ENCODE results near the gene STXBP5. TPM values are rescaled to one million over a fixed set of nuclear protein-coding genes. Genes with fewer than 3 reads are reported as not detected.

Gene STXBP5
- total and polyA plus RNA-seq, 2 donors (not counting 1 experiment from before 2014, with no cell fraction given): 4.6 to 24.1 TPM

DNA sequence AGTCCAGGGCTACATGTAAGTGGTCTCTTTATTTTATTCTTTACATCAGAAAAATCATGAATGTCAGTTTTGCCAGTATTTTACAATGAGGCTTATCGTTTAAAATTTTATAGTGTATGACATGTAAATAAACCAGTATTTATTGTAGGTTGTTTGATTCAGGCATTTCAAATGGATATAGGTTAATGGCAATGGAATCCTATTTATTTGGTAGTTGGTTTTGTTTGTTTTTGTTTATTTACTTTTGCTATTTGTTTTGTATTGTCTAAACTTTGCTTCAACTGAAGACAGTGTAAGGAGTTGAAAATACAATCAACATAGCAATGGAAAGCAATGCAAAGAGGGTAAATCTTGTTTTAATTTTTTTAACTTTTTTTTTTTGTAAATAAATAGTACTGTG lies 185.2 kb downstream of the STXBP5 start:
- ChIA-PET POLR2A (no interaction called here), CTCF (no interaction called here)
- WGBS (ENCODE audit: insufficient coverage): no CpG with 5 or more reads among the region's 1 CpG
- H2AFZ ChIP-seq (ENCODE audit: insufficient read depth, low read depth, low read length, poor library complexity, severe bottlenecking): no peak overlapping the region
- no peak overlapping the region for H3K4me2 ChIP-seq (replicated peaks; ENCODE audit: low read depth, low read length, poor library complexity, severe bottlenecking)
- H3K27me3 Mint-ChIP-seq: no peaks in the 10 kb centered on the region
- H3K27ac Mint-ChIP-seq: no peak overlapping the region
- DNase-seq (no peak), ATAC-seq (ENCODE audit: low read depth) (no peak)
- H3K79me2 ChIP-seq (ENCODE audit: control insufficient read depth, insufficient read depth, low read length): no peaks in the 10 kb centered on the region
- H3K9me3 ChIP-seq (ENCODE audit: control extremely low read depth in 1 of 3, control insufficient read depth in 2 of 3, insufficient read depth in 1 of 3, low read length in 2 of 3): no peaks in the 10 kb centered on the region
- TF ChIP-seq, protein P1, sequence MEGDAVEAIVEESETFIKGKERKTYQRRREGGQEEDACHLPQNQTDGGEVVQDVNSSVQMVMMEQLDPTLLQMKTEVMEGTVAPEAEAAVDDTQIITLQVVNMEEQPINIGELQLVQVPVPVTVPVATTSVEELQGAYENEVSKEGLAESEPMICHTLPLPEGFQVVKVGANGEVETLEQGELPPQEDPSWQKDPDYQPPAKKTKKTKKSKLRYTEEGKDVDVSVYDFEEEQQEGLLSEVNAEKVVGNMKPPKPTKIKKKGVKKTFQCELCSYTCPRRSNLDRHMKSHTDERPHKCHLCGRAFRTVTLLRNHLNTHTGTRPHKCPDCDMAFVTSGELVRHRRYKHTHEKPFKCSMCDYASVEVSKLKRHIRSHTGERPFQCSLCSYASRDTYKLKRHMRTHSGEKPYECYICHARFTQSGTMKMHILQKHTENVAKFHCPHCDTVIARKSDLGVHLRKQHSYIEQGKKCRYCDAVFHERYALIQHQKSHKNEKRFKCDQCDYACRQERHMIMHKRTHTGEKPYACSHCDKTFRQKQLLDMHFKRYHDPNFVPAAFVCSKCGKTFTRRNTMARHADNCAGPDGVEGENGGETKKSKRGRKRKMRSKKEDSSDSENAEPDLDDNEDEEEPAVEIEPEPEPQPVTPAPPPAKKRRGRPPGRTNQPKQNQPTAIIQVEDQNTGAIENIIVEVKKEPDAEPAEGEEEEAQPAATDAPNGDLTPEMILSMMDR (IDR thresholded peaks at IDR 0.05): no peak
- no peak for TF ChIP-seq EZH2 (IDR thresholded peaks at IDR 0.05; ENCODE audit: borderline replicate concordance, insufficient read depth, low read depth, low read length, poor library complexity, severe bottlenecking)
- no peak overlapping the region for H3K4me3 Mint-ChIP-seq
- H3K9ac ChIP-seq (ENCODE audit: low read length): no peak overlapping the region
- no peaks in the 10 kb centered on the region for H3K4me1 ChIP-seq (ENCODE audit: control insufficient read depth in 2 of 2, insufficient read depth in 2 of 2, low read length in 2 of 2)
- H3K27ac ChIP-seq (ENCODE audit: low read length in 2 of 2): no peak overlapping the region
- intact Hi-C loops (cut with micrococcal nuclease): no loop called here
- H3K4me3 ChIP-seq (ENCODE audit: control extremely low read depth in 1 of 5, extremely low read depth in 1 of 5, insufficient read depth in 1 of 5, low read depth in 2 of 5, low read length in 4 of 5): no peak overlapping the region
- H3K4me1 Mint-ChIP-seq: no peaks in the 10 kb centered on the region
- H3K9me3 Mint-ChIP-seq (ENCODE audit: insufficient read depth): no peaks in the 10 kb centered on the region
- no peaks in the 10 kb centered on the region for H3K27me3 ChIP-seq (replicated peaks in 1 of 4; ENCODE audit: control extremely low read depth in 1 of 4, control insufficient read depth in 3 of 4, insufficient read depth in 4 of 4, low read length in 3 of 4)
- no peaks in the 10 kb centered on the region for H4K20me1 ChIP-seq (ENCODE audit: control insufficient read depth, insufficient read depth, low read length, poor library complexity, severe bottlenecking)
- H3K36me3 ChIP-seq (replicated peaks in 1 of 2; ENCODE audit: control extremely low read depth in 1 of 2, control insufficient read depth in 1 of 2, extremely low read depth in 1 of 2, insufficient read depth in 2 of 2, low read length in 1 of 2): no peaks in the 10 kb centered on the region

DNA sequence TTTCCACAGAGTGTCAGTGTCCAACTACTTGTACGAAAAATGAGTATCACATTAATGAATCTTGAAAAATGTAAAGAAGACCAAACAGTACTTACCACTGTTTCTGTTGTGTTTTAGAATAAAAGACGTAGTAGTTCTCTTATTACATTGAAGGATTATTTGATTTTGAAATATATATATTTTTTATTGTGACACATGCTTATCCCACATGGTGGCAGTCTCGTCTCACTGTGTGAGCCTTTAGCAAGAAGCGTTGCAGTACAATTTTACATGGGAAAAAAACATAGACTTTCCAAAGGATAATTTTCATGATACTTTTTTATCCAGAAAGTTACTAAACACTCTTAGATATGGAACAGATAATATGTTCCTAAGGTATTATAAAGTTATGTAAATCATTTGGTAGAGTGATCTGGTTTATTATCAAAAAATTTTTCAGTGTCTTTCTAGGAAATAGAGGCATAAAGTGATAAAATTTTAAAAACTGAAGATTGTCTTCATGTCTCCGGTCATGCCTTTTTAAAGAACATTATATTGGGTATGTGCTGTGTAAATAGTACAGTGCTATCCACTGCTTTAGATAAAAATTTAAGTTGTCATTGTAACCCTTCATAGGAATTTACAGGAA lies 186.8 kb downstream of the STXBP5 start:
- no peak for DNase-seq
- TF ChIP-seq EZH2 (IDR thresholded peaks at IDR 0.05; ENCODE audit: borderline replicate concordance, insufficient read depth, low read depth, low read length, poor library complexity, severe bottlenecking): no peak
- TF ChIP-seq, protein P1 (IDR thresholded peaks at IDR 0.05): no peak
- Histone ChIP-seq H4K20me1 (ENCODE audit: control insufficient read depth, insufficient read depth, low read length, poor library complexity, severe bottlenecking) (no peaks in the 10 kb centered on the region), H3K79me2 (ENCODE audit: control insufficient read depth, insufficient read depth, low read length) (no peaks in the 10 kb centered on the region), H3K4me3 (ENCODE audit: control extremely low read depth in 1 of 5, extremely low read depth in 1 of 5, insufficient read depth in 1 of 5, low read depth in 2 of 5, low read length in 4 of 5) (no peak overlapping the region), H3K4me1 (ENCODE audit: control insufficient read depth in 2 of 2, insufficient read depth in 2 of 2, low read length in 2 of 2) (no peaks in the 10 kb centered on the region), H3K27me3 (replicated peaks in 1 of 4; ENCODE audit: control extremely low read depth in 1 of 4, control insufficient read depth in 3 of 4, insufficient read depth in 4 of 4, low read length in 3 of 4) (no peaks in the 10 kb centered on the region), H2AFZ (ENCODE audit: insufficient read depth, low read depth, low read length, poor library complexity, severe bottlenecking) (no peak overlapping the region), H3K9ac (ENCODE audit: low read length) (no peak overlapping the region), H3K9me3 (ENCODE audit: control extremely low read depth in 1 of 3, control insufficient read depth in 2 of 3, insufficient read depth in 1 of 3, low read length in 2 of 3) (no peaks in the 10 kb centered on the region), H3K4me2 (replicated peaks; ENCODE audit: low read depth, low read length, poor library complexity, severe bottlenecking) (no peak overlapping the region), H3K36me3 (replicated peaks in 1 of 2; ENCODE audit: control extremely low read depth in 1 of 2, control insufficient read depth in 1 of 2, extremely low read depth in 1 of 2, insufficient read depth in 2 of 2, low read length in 1 of 2) (no peaks in the 10 kb centered on the region), H3K27ac (ENCODE audit: low read length in 2 of 2) (no peak overlapping the region)
- ATAC-seq (ENCODE audit: low read depth): no peak
- no peak overlapping the region for H3K4me3 Mint-ChIP-seq
- H3K9me3 Mint-ChIP-seq (ENCODE audit: insufficient read depth): no peaks in the 10 kb centered on the region
- H3K27me3 Mint-ChIP-seq: no peaks in the 10 kb centered on the region
- intact Hi-C loops (cut with micrococcal nuclease): no loop called here
- H3K4me1 Mint-ChIP-seq: no peaks in the 10 kb centered on the region
- WGBS (ENCODE audit: insufficient coverage): no CpG with 5 or more reads among the region's 5 CpGs
- H3K27ac Mint-ChIP-seq: no peak overlapping the region
- ChIA-PET CTCF (no interaction called here), POLR2A (no interaction called here)
